GM19240 (cell line): ENCODE results near the gene MLEC.

ENCODE experiments used
- DNase-seq: peaks from one replicate; pipeline ENCODE4 v3.0.0; 2011; ENCODE audit warnings: low spot score; ENCODE audit not compliant: insufficient read length

Gene MLEC

GRCh38 chr12:120686690-120687577, at the start of gene MLEC:
Gene MLEC (plus strand): TSS chr12:120687149. CDS start chr12:120687297, 148 bp downstream.
- peak; percentile 79 for DNase-seq

GRCh38 chr12:120639771-120640721, 46.9 kb upstream of the MLEC start, which contains the start of gene CABP1:
Gene CABP1 (plus strand): TSS chr12:120640626. CDS start chr12:120640686, 60 bp downstream.
- peak; percentile 52 for DNase-seq

- peak; percentile 31 for DNase-seq
These were observed 45.8 kb upstream of the MLEC start for GRCh38 chr12:120640861-120641833.

GRCh38 chr12:120642121-120642520, 44.8 kb upstream of the MLEC start:
- DNase-seq, result no peak

GRCh38 chr12:120642826-120643225, 44.1 kb upstream of the MLEC start:
- DNase-seq, result no peak

GRCh38 chr12:120643574-120643973, 43.4 kb upstream of the MLEC start:
- DNase-seq, result no peak

GRCh38 chr12:120646044-120646443, 40.9 kb upstream of the MLEC start:
- no peak for DNase-seq

- no peak for DNase-seq
These were observed 39.6 kb upstream of the MLEC start for GRCh38 chr12:120647375-120647755.

GRCh38 chr12:120649442-120650232, 37.3 kb upstream of the MLEC start:
- no peak for DNase-seq

- DNase-seq, result no peak
These were observed 36.7 kb upstream of the MLEC start for GRCh38 chr12:120650233-120650690.

GRCh38 chr12:120651821-120652220, 35.1 kb upstream of the MLEC start:
- no peak for DNase-seq

GRCh38 chr12:120652656-120653435, 34.1 kb upstream of the MLEC start:
- DNase-seq, result no peak

GRCh38 chr12:120653611-120654010, 33.3 kb upstream of the MLEC start:
- DNase-seq, result no peak

- DNase-seq, result no peak
These were observed 32.3 kb upstream of the MLEC start for GRCh38 chr12:120654656-120655055.

- DNase-seq, result no peak
These were observed 30.9 kb upstream of the MLEC start for GRCh38 chr12:120656008-120656407.

- DNase-seq, result no peak
These were observed 28.4 kb upstream of the MLEC start for GRCh38 chr12:120658286-120659150.

GRCh38 chr12:120659151-120659525, 27.8 kb upstream of the MLEC start:
- DNase-seq, result no peak

GRCh38 chr12:120661432-120661831, 25.5 kb upstream of the MLEC start:
- no peak for DNase-seq
